HuH-7.5 (cell line): Measurements from ENCODE around the gene CEP350.
"Not testable (repeated sequence)": the region's sequence is repeated elsewhere in the genome, so short reads cannot be mapped to it uniquely, and the experiment has no call there.

Experiments
- DNase-seq: peaks from one replicate; pipeline ENCODE4 v3.0.0; 2011; ENCODE audit warnings: low spot score

Gene CEP350

DNA sequence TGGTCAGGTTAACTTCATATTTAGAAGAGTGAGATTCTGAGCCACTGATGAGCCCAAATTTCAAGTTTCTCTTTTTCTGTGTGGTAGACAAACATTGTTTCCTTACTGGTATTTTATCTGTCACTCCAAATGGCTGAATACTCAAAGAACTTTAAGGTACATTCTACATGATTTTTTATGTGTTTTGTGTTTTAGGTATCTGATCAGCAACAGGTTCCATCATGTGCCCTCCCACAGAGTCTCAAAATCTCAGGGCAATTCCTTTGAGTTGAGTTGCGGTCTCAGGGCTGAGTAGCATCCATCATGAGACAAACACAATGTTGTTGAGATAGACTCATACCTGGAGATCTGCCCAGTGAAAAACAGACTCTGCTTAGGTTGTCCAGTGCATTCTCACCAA lies 14.7 kb upstream of the CEP350 start:
- DNase-seq = no peak

DNA sequence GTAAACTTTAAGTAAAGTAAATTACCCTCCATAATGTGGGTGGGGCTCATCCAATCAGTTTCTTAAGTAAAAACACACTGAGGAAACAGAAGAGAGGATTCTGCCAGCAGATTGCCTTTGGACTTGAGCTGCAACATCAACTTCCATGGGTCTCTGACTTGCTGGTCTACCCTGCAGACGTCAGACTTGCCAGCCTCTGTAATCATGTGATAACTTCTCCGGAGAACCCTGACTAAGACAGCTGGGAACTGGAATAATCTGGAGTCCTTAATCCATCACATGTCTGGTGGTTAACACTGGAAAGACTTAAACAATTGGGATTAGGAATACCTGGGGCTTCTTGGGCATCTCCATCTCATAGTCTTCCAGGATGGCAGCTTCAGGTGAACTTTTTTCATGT lies 13.2 kb upstream of the CEP350 start:
- DNase-seq = no peak

DNA sequence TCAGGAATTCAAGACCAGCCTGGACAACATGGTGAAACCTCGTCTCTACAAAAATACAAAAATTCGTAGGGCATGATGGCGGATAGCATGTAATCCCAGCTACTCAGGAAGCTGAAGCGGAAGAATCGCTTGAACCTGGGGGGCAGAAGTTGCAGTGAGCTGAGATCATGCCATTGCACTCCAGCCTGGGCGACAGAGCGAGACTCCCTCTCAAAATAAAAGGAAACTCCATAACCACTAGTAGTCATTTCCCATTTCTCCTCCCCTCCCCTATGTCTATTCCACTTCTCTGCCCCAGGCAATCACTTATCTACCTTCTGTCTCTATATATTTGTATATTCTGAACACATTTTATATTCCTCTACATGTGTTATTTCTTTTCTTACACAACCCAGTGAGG lies 4.0 kb upstream of the CEP350 start:
- no peak for DNase-seq

DNA sequence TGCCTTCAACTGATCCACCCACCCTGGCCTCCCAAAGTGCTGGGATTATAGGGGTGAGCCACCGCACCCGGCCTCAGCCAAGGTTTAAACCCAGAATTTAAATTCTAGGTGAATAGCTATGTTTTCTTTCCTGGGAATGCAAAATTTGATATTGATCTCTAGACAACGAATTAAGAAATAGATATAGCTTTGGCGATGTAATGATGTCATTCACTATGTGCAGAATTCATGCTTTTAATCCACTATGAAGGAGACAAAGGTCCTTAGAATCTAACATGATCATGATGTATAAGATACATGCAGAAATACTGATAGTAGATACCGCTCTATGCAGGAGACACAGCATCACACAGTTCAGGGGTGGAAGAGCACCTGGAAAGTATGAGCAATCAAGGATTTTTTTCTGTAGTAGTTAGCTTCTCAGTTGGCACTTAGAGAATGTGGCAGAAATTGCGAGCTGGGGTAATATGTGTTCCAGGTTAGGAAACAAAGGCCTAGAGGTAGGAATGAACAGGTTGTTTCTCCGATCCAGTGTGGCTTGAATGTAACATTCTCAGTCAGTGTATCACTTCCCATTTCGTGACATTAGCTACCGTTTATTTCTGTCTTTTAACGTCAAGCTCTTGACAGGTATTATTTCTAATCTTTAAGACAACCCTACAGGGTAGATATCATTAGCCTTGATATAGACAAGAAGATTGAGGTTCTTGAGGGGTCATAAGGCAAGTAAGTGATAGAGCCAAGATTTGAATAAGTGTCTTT lies 3.0 kb upstream of the CEP350 start:
- DNase-seq = no peak

DNA sequence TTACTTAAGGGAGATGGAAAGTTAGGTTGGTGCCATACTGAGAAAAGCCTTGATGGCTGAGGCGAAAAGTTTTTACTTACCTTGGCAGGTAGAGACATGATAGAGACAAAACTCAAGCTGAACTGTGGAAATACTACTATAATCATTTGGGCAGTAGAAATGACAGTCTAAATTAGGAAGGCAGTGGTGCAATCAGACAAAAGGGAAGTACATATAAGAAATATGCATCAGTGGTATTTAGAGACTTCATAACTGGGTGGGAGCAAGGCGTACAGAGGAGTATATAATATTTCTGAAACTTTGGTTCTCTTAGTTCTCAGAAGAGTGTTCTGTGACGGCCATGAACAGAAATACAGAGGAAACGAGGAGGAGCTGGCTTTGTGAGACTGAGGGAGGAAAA lies 2.4 kb upstream of the CEP350 start:
- DNase-seq = no peak

DNA sequence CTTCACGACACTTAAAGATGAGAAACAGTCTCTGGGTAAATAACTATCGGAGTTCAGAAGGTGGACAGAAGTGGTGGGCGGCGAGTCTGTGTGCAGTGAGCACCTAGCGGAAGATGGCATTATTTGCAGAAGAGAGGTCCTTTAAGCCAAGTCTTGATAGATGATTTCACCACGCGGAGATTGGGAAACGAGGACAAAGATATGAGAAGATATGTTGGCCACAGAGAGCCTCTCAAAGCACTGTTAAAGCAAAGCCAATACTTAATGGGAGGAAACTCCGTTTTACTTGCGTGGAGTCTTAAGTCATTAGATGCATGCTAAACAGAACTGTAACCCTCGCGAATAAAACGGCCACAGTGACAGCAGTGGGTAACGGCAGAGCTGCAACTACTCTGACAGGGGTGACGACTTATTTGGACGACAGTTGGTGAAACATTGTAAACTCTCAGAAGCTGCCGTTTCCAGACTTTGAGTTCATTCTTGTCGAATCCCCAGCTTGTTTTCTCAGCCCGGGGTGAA lies 577 bp upstream of the CEP350 start:
- DNase-seq = no peak

DNA sequence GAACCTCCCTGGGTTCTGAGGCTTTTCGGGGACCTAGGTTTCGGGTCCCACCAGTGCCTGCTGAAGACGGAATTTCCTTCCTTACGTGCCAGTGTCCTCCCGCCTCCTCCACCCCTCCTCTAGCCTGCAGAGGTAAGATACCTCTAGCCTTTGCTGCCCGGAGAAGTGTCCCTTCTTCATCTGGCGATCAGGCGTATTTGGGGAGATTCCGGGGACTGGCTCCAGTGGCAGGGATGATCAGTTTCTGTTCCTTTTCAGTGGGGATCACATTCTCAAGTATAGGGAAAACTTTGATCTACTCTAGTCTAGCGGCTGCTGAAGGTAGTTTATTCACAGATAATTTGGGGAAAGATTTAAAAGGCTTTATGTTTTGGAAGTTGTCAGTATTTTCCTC lies 674 bp downstream of the CEP350 start:
- peak; percentile 6 for DNase-seq

DNA sequence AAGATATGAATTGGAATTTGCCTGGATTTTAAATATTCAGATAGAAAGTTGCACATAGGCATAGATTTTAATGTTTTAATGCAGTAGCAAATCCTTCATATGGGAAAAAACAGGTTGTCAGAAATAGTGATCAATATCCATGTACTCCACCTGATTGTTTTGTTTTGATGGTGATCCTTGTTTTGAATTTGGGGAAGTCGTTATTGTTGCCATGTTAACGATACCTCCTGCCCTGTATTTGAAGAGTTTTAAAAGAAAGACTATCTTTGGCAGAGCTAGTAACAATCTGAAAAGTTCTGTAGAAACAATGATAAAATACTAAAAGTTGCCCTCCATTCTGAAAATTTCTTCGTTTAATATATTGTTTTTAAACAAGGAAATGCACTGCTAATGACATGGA lies 1.1 kb downstream of the CEP350 start:
- DNase-seq = no peak

DNA sequence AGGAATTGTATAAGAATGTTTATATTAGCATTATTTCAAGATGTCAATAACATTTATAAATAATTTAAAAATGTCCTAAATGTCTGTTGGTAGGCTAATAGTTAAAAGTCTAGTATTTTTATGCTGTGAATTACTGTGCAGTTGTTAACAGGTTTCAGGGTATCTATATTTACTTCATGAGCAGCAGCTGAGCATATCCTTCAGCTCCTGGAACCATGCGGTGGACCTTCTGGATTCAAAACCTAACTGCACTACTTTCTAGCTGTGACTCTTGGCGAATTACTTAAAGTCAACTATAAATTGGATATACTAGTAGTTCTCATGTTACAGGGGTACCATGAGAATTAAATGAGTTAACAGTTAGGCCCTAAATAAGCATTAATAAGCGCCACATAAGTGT lies 3.7 kb downstream of the CEP350 start:
- DNase-seq = no peak

DNA sequence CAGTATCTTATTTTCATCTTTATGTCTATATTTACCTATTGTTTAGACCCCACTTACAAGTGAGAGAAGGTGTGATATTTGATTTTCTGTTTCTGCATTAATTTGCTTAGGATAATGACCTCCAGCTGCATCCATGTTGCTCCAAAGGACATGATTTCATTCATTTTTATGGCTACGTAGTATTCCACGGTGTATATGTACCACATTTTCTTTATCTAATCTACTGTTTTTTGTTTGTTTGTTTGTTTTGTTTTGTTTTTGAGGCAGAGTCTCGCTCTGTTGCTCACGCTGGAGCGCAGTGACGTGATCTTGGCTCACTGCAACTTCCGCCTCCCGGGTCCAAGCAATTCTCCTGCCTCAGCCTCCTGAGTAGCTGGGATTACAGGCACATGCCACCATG lies 7.6 kb downstream of the CEP350 start:
- DNase-seq = not testable (repeated sequence)

DNA sequence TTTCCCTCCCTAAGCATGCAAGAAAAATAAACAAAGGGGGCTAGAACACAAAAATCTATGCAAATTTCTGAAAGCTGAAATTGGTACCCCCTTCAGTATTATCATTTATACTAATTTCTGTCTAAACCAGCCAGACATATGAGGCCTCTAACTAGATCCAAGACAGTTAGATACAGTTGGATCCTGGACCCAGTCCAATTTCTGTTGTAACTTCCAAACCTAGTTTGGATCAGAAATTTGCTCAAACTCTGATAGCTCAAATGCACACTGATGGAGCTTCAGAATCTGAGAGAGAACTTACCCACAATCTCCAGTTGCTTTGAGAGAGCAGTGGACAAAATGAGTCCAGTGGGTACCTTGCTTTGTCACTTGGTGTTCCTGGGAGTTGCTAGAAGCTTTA lies 11.9 kb downstream of the CEP350 start:
- no peak for DNase-seq

DNA sequence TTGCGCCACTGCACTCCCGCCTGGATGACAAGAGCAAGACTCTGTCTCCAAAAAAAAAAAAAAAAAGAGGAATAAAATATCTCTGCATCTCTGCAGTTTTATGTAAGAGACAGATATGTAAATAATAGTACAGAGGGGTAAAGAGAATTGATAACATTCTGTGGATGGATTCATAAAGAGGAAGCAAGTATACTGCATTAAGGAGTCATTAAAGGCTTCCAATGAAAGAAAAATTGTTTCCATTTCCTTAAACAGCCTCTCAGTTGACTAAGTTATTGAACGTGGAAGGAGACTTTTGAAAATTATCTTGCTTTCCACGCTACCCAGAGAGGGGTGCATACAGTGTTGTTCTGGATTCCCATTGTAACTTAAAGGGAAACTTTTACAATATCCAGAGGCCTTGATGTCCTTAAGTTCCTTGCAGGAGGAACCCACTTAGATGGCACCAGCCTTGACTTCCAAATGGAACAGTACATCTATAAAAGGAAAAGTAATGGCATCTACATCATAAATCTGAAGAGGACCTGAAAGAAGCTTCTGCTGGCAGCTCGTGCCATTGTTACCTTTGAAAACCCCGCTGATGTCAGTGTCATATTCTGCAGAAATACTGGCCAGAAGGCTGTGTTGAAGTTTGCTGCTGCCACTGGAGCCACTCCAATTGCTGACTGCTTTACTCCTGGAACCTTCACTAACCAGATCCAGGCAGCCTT lies 13.8 kb downstream of the CEP350 start:
- no peak for DNase-seq

DNA sequence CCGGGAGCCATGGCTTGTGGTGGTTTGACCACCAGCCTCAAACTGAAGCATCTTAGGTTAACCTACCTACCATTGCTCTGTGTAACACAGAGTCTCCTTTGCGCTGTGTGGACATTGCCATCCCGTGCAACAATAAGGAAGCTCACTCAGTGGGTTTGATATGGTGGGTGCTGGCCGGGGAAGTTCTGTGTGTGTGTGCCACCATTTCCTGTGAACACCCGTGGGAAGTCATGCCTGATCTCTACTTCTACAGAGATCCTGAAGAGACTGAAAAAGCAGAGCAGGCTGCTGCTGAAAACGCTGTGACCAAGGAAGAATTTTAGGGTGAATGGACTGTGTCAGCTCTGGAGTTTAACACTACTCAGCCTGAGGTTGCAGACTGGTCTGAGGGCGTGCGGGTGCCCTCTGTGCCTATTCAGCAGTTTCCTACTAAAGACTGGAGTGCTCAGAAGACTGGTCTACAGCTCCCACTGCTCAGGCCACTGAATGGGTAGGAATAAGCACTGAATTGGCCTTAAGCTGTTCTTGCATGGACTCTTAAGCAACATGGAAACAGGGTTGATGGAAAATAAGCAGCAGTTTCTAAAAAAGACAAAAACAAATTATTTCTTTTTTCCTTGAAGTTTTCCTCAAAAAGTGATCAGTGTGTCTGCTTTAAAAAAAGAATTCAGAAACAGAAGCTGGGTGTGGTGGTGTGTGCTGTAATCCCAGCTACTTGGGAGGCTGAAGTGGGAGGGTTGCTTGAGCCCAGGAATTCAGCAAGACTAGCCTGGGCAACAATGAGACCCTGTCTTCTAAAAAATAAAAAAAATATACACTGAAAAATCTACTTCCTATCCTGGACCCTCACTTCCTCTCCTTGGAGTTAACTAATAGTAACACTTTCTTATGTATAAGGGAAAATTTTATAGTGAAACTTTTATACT lies 14.6 kb downstream of the CEP350 start:
- no peak for DNase-seq

DNA sequence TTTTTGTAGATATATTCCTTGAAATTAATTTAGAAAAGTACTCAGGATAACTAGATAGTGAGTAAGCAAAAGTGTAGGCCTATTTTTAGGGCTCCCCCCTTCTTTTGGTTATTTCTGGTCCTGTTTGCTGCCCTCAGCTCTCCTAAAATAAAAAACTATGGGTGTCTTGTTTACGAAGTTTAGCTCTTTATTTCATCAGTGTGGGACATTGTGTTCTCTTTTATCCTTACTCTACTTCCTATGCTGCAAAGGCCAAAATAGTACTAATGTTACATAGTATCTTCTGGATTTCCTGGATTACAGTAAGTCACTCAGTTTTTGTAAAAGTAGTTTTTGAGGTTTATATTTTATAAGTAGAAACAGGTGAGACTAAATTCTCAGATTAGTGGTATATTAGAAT lies 15.4 kb downstream of the CEP350 start:
- DNase-seq = no peak

DNA sequence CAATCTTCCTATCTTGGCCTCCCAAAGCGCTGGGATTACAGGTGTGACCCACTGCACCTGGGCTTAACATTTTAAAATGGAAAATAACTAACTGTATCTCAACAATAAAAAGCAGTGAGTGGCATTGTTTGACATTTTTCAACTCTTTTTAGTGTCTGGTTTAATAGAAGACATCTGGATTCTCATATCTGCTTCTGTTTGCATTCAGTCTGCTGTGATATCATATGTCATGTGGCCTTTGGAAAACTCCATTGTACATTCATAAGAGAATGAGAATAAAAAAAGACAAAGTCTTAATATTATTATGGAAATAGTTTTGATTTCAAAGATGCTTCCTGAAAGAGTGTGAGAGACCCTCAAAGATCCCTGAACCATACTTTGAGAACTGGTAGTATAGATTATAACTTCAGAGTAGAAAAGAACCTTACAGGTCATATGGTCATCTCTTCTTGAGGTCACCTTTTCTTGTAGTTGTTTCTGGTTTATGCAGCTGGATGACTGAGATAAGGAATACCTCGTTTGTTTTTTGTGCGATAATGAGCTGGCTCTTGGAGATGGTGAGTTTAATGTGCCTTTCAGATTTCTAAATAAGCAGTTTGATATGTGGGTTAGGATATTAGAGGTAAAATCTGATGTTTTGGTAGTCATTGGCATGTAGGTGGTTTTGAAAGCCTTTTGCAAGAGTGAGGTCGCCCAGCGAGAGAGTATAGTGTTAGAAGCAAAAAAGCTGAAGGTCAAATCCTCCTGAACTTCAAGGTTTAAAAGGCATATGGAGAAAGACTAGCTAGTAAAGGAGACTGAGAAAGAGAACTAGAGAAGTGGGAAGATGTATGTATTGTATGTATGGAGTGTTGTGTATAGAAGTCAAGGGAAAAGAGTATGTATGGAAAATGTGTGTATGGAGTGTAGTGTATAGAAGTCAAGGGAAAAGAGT lies 17.2 kb downstream of the CEP350 start:
- no peak for DNase-seq

DNA sequence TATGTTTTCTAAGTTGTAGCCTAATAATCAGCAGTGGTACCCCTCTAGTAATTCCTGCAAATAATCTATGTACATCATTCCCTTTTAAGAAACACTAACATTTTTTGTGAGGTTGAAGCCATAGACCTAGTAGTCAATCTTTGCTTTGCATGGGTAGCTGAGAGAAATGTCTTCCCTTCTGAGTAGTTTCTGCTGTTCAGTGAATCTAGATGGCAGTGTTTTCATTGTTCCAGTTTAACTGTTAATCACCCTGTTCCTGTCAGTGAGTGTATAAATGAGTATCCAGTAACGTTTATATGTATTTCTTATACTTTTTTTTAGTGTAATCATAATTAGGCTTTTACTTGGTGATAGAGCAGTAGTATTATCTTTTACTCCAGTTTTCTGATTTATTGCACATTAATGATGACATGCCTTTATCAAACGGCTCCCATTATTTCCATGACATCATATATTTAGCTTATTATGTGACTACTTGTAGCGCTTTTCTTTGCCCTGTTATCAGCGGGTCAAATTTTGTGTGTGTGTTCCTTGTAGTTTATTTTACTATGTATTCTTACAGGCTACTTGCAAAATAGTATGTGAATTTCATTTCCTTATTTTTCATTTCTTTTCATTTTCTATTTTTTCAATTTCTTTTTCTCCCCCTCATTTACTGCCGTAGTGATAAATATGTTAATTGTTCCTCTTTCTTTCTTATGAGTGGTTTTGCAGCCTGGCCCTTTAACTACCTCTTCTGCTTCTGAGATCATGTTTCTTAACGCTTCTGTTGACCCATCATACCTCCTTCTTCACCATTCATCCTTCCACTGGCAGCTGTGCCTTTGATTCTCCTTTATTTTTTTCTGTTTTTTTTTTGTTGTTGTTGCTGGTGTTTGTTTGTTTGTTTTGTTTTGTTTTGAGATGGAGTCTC lies 18.8 kb downstream of the CEP350 start:
- DNase-seq = no peak

DNA sequence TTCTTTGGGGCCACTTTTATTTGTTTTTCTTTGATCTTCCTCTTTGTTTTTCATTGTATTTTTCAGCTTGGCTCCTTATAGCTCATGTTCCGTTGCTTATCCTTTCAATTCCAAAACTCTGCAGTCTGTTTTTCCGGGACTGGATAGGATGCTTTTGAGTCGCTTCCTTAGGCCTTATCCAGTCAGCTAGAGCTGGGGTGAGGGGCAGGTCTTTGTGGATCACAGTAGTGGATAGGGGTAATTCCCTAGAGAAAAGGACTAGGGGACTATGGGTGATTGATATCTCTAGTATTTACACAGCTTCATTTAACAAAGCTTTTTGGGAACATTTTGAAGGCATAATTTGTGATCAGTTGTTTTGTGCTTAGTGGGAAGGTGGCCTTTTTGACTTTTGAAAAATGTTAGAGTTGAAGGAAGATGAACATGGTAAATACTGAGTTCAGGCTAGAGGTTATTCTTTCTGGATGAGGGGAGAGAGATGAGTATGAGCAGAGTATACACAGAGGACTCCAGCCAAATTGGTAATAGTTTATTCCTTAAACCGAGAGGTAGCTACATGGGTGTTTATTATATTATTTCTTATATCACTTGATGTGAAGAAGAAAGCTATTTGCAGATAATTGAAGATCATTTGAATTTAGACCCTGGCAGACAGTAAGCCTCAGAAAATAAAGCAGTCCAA lies 22.5 kb downstream of the CEP350 start:
- no peak for DNase-seq

DNA sequence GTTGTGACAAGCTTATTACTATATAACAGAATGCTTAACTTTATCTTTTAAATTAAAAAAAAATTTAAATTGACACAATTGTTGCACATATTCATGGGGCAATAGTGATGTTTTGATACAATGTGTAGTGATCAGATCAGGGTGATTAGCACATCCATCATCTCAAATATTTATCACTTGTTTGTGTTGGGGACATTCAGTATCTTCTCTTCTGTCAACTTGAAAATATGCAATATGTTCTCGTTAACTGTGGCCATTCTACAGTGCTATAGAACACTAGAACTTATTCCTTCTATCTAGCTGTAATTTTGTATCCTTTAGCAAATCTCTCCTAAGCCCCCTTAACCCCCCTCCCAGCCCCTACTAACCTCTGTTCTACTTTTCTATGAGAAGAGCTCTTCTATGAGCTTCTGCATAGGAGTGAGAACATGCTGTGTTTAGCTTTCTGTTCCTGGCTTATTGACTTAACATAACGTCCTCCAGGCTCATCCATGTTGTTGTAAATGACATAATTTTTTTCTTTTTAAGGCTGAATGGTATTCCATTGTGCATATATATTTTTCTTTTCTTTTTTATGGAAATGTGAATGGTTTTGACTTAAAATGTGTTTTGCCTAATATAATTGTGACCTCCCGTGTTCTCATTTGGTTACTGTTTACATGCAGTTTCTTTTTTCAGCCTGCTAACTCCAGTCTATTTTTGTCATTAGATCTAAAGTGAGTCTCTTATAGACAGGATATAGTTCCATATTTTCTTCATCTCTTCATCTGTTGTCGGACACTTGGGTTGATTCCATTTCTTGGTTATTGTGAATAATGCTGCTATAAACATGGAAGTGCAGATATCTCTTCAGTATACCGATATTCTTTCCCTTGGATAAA lies 23.8 kb downstream of the CEP350 start:
- no peak for DNase-seq

DNA sequence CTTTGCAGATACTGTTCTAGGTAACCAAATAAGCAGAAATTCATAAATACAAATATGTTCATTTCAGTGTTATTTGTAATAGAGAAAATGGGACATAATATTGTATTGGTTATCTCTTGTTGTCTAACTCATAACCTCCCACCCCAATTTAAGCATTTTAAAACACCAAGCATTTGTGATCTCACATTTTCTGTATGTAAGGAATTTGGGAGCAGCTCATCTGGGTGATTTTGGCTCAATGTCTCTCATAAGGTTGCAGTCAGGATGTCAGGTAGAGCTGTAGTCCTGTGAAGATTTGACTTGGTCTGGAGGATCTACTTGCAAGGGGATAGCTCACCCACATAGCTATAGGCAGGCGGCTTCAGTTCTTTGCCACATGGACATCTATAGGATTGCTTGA lies 29.5 kb downstream of the CEP350 start:
- no peak for DNase-seq
